B cell (primary cell): ENCODE measurements around the gene POU6F1. TPM values are rescaled to one million over a fixed set of nuclear protein-coding genes. Genes with fewer than 3 reads are reported as not detected.

ENCODE experiments used
- ATAC-seq: fragments of 200-7000 bp; cut with Tn5 transposase; one replicate; pipeline ENCODE4 v1.10.0; 2021; ENCODE audit warnings: low read depth, mild to moderate bottlenecking, moderate number of reproducible peaks, moderate library complexity
- CTCF ChIA-PET: fragments of 350-600 bp; sonication (Branson Sonifier 250); formaldehyde crosslinking; loops from one replicate; lab custom pipeline; 2021; ENCODE audit warnings: antibody characterized with exemption, inconsistent platforms; lab: Charles Lee
- POLR2A ChIA-PET: fragments of 350-600 bp; sonication (Branson Sonifier 250); formaldehyde crosslinking; loops from one replicate; lab custom pipeline; 2021; ENCODE audit warnings: antibody characterized with exemption; lab: Charles Lee
- DNase-seq: peaks from one replicate; pipeline ENCODE4 v3.0.0; 2013
- H2AFZ ChIP-seq: 2 replicates; pipeline ENCODE4 v1.6.1; 2012; ENCODE audit warnings: mild to moderate bottlenecking, low read depth, low read length; ENCODE audit not compliant: insufficient read depth, poor library complexity, severe bottlenecking
- H3K27ac ChIP-seq, 2 donors: 1 replicate in 1 of 2; 2 replicates in 1 of 2; pipeline ENCODE4 v1.5.1; 2012 to 2013; ENCODE audit warnings: low read length in 2 of 2, mild to moderate bottlenecking in 2 of 2, moderate library complexity in 1 of 2
- H3K27me3 ChIP-seq, 4 experiments: fragments of 200-600 bp in 1 of 4; sonication (generic) in 1 of 4; replicated peaks in 1 of 4; 1 replicate in 2 of 4; 2 replicates in 2 of 4; pipeline versions ENCODE4 v1.6.1 to v1.7.0; 2013 to 2016; ENCODE audit warnings: low read length in 3 of 4, mild to moderate bottlenecking in 2 of 4, mixed read lengths in 1 of 4, moderate library complexity in 1 of 4; ENCODE audit not compliant: insufficient read depth in 4 of 4, control insufficient read depth in 3 of 4; ENCODE audit errors: control extremely low read depth in 1 of 4
- H3K36me3 ChIP-seq, 2 experiments: replicated peaks in 1 of 2; 1 replicate in 1 of 2; 2 replicates in 1 of 2; pipeline versions ENCODE4 v1.6.1 to v1.7.1; 2013; ENCODE audit warnings: low read length in 1 of 2; ENCODE audit not compliant: insufficient read depth in 2 of 2, control insufficient read depth in 1 of 2; ENCODE audit errors: control extremely low read depth in 1 of 2, extremely low read depth in 1 of 2
- H3K4me1 ChIP-seq, 2 donors: fragments of 200-600 bp in 1 of 2; sonication (generic) in 1 of 2; 1 replicate in 1 of 2; 2 replicates in 1 of 2; pipeline versions ENCODE4 v1.5.1 to v1.6.1; 2013 to 2017; ENCODE audit warnings: low read length in 2 of 2; ENCODE audit not compliant: control insufficient read depth in 2 of 2, insufficient read depth in 2 of 2
- H3K4me2 ChIP-seq: replicated peaks from 2 replicates; pipeline ENCODE3; 2012; ENCODE audit warnings: mild to moderate bottlenecking, low read depth, low read length; ENCODE audit not compliant: poor library complexity, severe bottlenecking
- H3K4me3 ChIP-seq, 5 experiments: fragments of 200-600 bp in 1 of 5; sonication (generic) in 1 of 5; 1 replicate in 3 of 5; 2 replicates in 2 of 5; pipeline versions ENCODE4 v1.5.1 to v1.7.0; 2011 to 2016; ENCODE audit warnings: low read length in 4 of 5, mild to moderate bottlenecking in 4 of 5, low read depth in 2 of 5, control low read depth in 1 of 5, moderate library complexity in 1 of 5; ENCODE audit not compliant: insufficient read depth in 1 of 5; ENCODE audit errors: control extremely low read depth in 1 of 5, extremely low read depth in 1 of 5
- H3K79me2 ChIP-seq: fragments of 200-600 bp; sonication (generic); one replicate; pipeline ENCODE4 v1.6.0; 2016; ENCODE audit warnings: low read length; ENCODE audit not compliant: control insufficient read depth, insufficient read depth
- H3K9ac ChIP-seq: fragments of 200-600 bp; sonication (generic); 2 replicates; pipeline ENCODE4 v1.6.1; 2017; ENCODE audit warnings: mild to moderate bottlenecking, low read length, moderate library complexity
- H3K9me3 ChIP-seq, 3 donors: one replicate each; pipeline versions ENCODE4 v1.6.1 to v1.7.1; 2013; ENCODE audit warnings: low read length in 2 of 3; ENCODE audit not compliant: control insufficient read depth in 2 of 3, insufficient read depth in 1 of 3; ENCODE audit errors: control extremely low read depth in 1 of 3
- H4K20me1 ChIP-seq: 2 replicates; pipeline ENCODE4 v1.6.0; 2012; ENCODE audit warnings: mild to moderate bottlenecking, low read length; ENCODE audit not compliant: insufficient read depth, control insufficient read depth, poor library complexity, severe bottlenecking
- H3K27ac Mint-ChIP-seq: one replicate; pipeline ENCODE4 v1.8.0; 2021; ENCODE audit warnings: mixed read lengths
- H3K27me3 Mint-ChIP-seq: one replicate; pipeline ENCODE4 v1.8.0; 2021; ENCODE audit warnings: mixed read lengths
- H3K4me1 Mint-ChIP-seq: one replicate; pipeline ENCODE4 v1.8.0; 2021; ENCODE audit warnings: mixed read lengths
- H3K4me3 Mint-ChIP-seq: one replicate; pipeline ENCODE4 v1.8.0; 2021; ENCODE audit warnings: mixed read lengths
- H3K9me3 Mint-ChIP-seq: one replicate; pipeline ENCODE4 v1.8.0; 2022; ENCODE audit warnings: mixed read lengths; ENCODE audit not compliant: insufficient read depth
- EZH2 ChIP-seq: IDR thresholded peaks from 2 replicates; pipeline ENCODE4 v1.6.1; 2012; ENCODE audit warnings: borderline replicate concordance, low read depth, mild to moderate bottlenecking, moderate library complexity, low read length; ENCODE audit not compliant: insufficient read depth, poor library complexity, severe bottlenecking
- WGBS: methylation state at CpG from one replicate; pipeline ENCODE4 v1.1.5; 2013; ENCODE audit warnings: missing lambda C conversion rate; ENCODE audit not compliant: insufficient coverage; 5-methylcytosine and 5-hydroxymethylcytosine counted together
- intact Hi-C: fragments of 100-400 bp; cut with micrococcal nuclease; formaldehyde crosslinking; loops from one replicate; pipeline ENCODE4 v1.10.0; 2022
- polyA plus RNA-seq: library from polyadenylated mRNA; depleted of rRNA; stranded (reverse); fragments of >200 nt; gene quantifications from 2 replicates; pipeline ENCODE4 v1.2.3, GENCODE V29; 2012
- small RNA-seq: library from RNA; depleted of rRNA; stranded (forward); fragments of <200 nt; gene quantifications from one replicate; pipeline ENCODE3, GENCODE V24; 2012; ENCODE audit warnings: low replicate concordance, low read depth; ENCODE audit not compliant: insufficient read length
- total RNA-seq, 2 donors: library from RNA; stranded (reverse); fragments of 120-200 nt in 1 of 2; gene quantifications; 1 replicate in 1 of 2; 2 replicates in 1 of 2; pipeline versions ENCODE4 v1.2.3 to v1.2.4, GENCODE V29; 2013 to 2022
- TF ChIP-seq, protein P1 (sequence below): fragments of 200-600 bp; IDR thresholded peaks from one replicate; pipeline ENCODE4 v1.8.0; 2022; ENCODE audit warnings: antibody characterized with exemption, mild to moderate bottlenecking

Gene POU6F1
- total and polyA plus RNA-seq, 2 donors (not counting 1 experiment from before 2014, with no cell fraction given): 27.7 to 62.6 TPM

DNA sequence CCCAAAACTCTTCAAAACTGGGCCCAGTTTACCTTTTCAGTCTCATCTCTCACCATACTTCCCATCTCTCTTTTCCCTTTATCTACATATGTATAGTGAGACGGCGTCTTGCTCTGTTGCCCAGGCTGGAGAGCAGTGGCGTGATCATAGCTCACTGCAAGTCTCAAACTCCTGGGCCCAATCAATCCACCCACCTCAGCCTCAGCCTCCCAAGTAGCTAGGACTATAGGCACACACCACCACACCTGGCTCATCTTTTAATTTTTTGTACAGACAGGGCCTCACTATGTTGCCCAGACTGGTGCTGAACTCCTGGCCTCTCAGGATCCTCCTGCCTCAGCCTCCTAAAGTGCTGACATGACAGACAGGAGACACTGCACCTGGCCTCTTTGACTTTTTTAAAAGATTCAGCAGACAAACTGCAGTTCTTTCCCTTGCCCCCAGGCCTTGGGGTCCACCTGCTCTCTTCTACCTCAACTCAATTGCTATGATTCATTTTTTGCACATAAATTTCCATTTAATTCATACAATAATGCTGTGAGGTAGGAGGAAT, 78.5 kb downstream of the POU6F1 start:
- WGBS: 100% methylated on average over 3 of the region's 3 CpGs
- Histone ChIP-seq H3K9ac (no peak overlapping the region), H3K9me3 (no peaks in the 10 kb centered on the region), H2AFZ (no peak overlapping the region), H3K4me3 (no peak overlapping the region), H3K36me3 (peaks cover 8 to 9% of the 10 kb centered on the region in 2 experiments), H3K79me2 (peaks cover 17% of the 10 kb centered on the region), H3K27ac (no peak overlapping the region), H4K20me1 (peaks cover 5% of the 10 kb centered on the region), H3K4me2 (no peak overlapping the region), H3K27me3 (no peaks in the 10 kb centered on the region), H3K4me1 (no peaks in the 10 kb centered on the region)
- TF ChIP-seq, protein P1, sequence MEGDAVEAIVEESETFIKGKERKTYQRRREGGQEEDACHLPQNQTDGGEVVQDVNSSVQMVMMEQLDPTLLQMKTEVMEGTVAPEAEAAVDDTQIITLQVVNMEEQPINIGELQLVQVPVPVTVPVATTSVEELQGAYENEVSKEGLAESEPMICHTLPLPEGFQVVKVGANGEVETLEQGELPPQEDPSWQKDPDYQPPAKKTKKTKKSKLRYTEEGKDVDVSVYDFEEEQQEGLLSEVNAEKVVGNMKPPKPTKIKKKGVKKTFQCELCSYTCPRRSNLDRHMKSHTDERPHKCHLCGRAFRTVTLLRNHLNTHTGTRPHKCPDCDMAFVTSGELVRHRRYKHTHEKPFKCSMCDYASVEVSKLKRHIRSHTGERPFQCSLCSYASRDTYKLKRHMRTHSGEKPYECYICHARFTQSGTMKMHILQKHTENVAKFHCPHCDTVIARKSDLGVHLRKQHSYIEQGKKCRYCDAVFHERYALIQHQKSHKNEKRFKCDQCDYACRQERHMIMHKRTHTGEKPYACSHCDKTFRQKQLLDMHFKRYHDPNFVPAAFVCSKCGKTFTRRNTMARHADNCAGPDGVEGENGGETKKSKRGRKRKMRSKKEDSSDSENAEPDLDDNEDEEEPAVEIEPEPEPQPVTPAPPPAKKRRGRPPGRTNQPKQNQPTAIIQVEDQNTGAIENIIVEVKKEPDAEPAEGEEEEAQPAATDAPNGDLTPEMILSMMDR: no peak
- no peak for TF ChIP-seq EZH2
- DNase-seq (no peak), ATAC-seq (no peak)
- POLR2A ChIA-PET: no interaction called here
- intact Hi-C loops: no loop called here
- no peak overlapping the region for H3K27ac Mint-ChIP-seq
- H3K27me3 Mint-ChIP-seq: no peaks in the 10 kb centered on the region
- H3K4me3 Mint-ChIP-seq: no peak overlapping the region
- CTCF ChIA-PET: no interaction called here
- no peaks in the 10 kb centered on the region for H3K4me1 Mint-ChIP-seq
- no peaks in the 10 kb centered on the region for H3K9me3 Mint-ChIP-seq

Small RNAs within 50 kb of the gene (small RNA-seq; reads per million reads assigned to genes)
- gene RF00019 (not detected), gene RNU6-199P (not detected)

Other genes with a start within 250 kb of the POU6F1 start
- 42.0 and 45.7 TPM in 2 replicates for gene SLC11A2, start 191.7 kb downstream of the POU6F1 start, total RNA-seq
- 19.7 and 21.9 TPM in 2 replicates for gene SLC11A2, start 191.7 kb downstream of the POU6F1 start, polyA plus RNA-seq
- 101 and 105 TPM in 2 replicates for gene LETMD1, start 169.7 kb downstream of the POU6F1 start, total RNA-seq
- gene LETMD1, start 169.7 kb downstream of the POU6F1 start, polyA plus RNA-seq: 94.7 and 98.3 TPM in 2 replicates
- 49.8 and 52.3 TPM in 2 replicates for gene CSRNP2, start 134.5 kb downstream of the POU6F1 start, total RNA-seq
- 10.0 and 10.3 TPM in 2 replicates for gene CSRNP2, start 134.5 kb downstream of the POU6F1 start, polyA plus RNA-seq
- gene TFCP2, start 44.9 kb downstream of the POU6F1 start, total RNA-seq: 37.0 and 38.8 TPM in 2 replicates
- 12.1 and 15.3 TPM in 2 replicates for gene TFCP2, start 44.9 kb downstream of the POU6F1 start, polyA plus RNA-seq
- 219 and 233 TPM in 2 replicates for gene DAZAP2, start 20.8 kb upstream of the POU6F1 start, total RNA-seq
- 620 and 775 TPM in 2 replicates for gene DAZAP2, start 20.8 kb upstream of the POU6F1 start, polyA plus RNA-seq
- 8.0 and 10.4 TPM in 2 replicates for gene SMAGP, start 52.4 kb upstream of the POU6F1 start, total RNA-seq
- 15.0 and 21.6 TPM in 2 replicates for gene SMAGP, start 52.4 kb upstream of the POU6F1 start, polyA plus RNA-seq
- 40.1 and 41.5 TPM in 2 replicates for gene BIN2, start 106.1 kb upstream of the POU6F1 start, total RNA-seq
- gene BIN2, start 106.1 kb upstream of the POU6F1 start, polyA plus RNA-seq: 100 and 101 TPM in 2 replicates
- not detected in 2 replicates for gene CELA1, start 128.6 kb upstream of the POU6F1 start, total RNA-seq
- not detected in 2 replicates for gene CELA1, start 128.6 kb upstream of the POU6F1 start, polyA plus RNA-seq
- 8.5 and 9.0 TPM in 2 replicates for gene GALNT6, start 173.3 kb upstream of the POU6F1 start, total RNA-seq
- gene GALNT6, start 173.3 kb upstream of the POU6F1 start, polyA plus RNA-seq: 10.3 and 11.5 TPM in 2 replicates
- 3.0 and 3.2 TPM in 2 replicates for gene SLC4A8, start 206.8 kb upstream of the POU6F1 start, total RNA-seq
- 3.1 and 4.2 TPM in 2 replicates for gene SLC4A8, start 206.8 kb upstream of the POU6F1 start, polyA plus RNA-seq